Measurements from ENCODE around the gene SBNO1.

Gene SBNO1

DNA sequence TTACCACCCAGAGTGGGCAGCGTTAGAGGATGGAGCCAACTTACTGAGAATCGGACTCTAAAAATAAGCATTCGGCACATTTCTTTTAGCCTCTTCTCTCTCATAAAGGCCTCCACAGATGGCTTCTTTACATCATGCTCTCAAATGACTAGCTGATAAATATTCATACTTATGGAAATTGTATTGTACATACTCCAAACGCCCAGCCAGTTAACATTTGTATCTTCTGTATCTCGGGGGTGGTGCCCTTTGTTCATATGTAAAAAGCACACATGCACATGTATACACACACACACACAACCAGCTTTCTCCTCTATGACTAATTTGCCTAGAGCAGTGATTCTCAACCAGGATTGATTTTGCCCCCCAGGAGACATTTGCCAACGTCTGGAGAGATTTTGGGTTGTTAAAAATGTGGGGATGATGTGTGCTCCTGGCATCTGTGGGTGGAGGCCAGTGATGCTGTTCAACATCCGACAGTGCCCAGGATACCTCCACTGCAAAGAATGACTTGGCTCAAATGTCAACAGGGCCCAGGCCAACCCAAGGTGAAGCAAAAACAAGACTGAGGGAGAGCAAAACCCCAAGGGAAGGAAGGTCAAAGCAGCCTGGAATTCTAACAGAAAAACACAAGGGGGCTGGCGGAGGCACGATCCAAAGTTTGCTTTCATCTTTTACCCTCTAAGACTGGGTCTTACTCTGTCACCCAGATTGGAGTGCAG lies 77.8 kb downstream of the SBNO1 start:
- in situ Hi-C loops (cut with HindIII; ENCODE audit: low pct_ligation_motif_present, low pct_unique_long_range_greater_than_20kb, low sequenced_read_pairs) = no loop called here
- no peak for DNase-seq

DNA sequence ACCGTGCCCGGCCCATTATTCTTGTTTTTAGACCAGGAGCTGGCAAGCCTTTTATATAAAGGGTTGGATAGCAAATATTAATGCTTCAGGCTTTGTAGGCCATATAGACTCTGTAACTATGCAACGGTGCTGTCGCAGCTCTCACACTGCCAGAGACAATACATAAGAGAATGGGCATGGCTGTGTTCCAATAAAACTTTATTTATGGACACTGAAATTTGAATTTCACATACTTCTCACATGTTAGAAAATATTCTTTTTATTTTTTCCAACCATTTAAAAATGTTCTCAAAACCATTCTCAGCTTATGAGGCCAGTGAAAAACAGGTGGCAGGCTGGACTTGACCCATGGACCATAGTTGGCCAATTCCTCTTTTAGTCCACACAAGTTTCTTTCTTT lies 80.0 kb downstream of the SBNO1 start:
- no peak for DNase-seq
- in situ Hi-C loops (cut with HindIII; ENCODE audit: low pct_ligation_motif_present, low pct_unique_long_range_greater_than_20kb, low sequenced_read_pairs) = no loop called here

- in situ Hi-C loops (cut with HindIII; ENCODE audit: low pct_ligation_motif_present, low pct_unique_long_range_greater_than_20kb, low sequenced_read_pairs) = no loop called here
- DNase-seq = no peak
Observed at GRCh38 chr12:123283461-123283860, 81.2 kb downstream of the SBNO1 start.

DNA sequence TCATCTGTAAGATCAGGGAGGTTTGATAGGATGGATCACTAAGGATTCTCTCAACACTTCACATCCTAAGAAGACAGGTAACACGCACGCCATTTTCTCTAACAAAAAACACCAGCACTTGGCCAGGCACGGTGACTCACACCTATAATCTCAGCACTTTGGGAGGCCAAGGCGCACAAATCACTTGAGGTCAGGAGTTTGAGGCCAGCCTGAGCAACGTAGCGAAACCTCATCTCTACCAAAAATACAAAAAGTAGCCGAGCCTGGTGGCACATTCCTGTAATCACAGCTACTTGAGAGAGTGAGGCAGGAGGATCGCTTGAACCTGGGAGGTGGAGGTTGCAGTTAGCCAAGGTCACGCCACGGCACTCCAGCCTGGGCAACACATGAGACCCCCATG lies 82.5 kb downstream of the SBNO1 start:
- in situ Hi-C loops (cut with HindIII; ENCODE audit: low pct_ligation_motif_present, low pct_unique_long_range_greater_than_20kb, low sequenced_read_pairs) = no loop called here

GRCh38 chr12:123280971-123281370 lies 83.7 kb downstream of the SBNO1 start:
- no peak for DNase-seq
- in situ Hi-C loops (cut with HindIII; ENCODE audit: low pct_ligation_motif_present, low pct_unique_long_range_greater_than_20kb, low sequenced_read_pairs) = no loop called here

More for the DNA sequence above, 82.5 kb downstream of the SBNO1 start:
- DNase-seq = no peak

DNA sequence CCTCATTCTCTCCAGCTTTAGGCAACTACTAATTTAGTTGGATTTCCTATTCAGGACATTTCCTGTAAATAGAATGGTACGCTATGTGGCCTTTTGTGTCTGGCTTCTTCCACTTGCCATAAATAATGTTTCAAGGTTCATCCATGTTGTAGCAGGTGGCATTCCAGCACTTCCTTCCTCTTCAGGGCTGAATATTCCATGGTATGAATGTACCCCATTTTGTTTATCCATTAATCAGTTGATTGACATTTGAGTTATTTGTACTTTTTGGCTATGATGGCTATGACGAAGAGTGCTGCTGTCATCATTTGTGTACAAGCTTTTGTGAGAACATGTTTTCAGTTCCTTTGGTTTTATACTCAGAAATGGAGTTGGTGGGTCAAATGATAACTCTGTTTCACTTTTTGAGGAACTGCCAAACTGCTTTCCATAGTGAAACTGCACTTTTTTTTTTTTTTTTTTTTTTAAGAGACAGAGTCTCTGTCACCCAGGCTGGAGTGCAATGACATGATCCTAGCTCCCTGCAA lies 86.5 kb downstream of the SBNO1 start:
- no peak for DNase-seq
- in situ Hi-C loops (cut with HindIII; ENCODE audit: low pct_ligation_motif_present, low pct_unique_long_range_greater_than_20kb, low sequenced_read_pairs) = no loop called here

- no peak for DNase-seq
- in situ Hi-C loops (cut with HindIII; ENCODE audit: low pct_ligation_motif_present, low pct_unique_long_range_greater_than_20kb, low sequenced_read_pairs) = no loop called here
Observed at GRCh38 chr12:123273166-123273565, 91.5 kb downstream of the SBNO1 start.

DNA sequence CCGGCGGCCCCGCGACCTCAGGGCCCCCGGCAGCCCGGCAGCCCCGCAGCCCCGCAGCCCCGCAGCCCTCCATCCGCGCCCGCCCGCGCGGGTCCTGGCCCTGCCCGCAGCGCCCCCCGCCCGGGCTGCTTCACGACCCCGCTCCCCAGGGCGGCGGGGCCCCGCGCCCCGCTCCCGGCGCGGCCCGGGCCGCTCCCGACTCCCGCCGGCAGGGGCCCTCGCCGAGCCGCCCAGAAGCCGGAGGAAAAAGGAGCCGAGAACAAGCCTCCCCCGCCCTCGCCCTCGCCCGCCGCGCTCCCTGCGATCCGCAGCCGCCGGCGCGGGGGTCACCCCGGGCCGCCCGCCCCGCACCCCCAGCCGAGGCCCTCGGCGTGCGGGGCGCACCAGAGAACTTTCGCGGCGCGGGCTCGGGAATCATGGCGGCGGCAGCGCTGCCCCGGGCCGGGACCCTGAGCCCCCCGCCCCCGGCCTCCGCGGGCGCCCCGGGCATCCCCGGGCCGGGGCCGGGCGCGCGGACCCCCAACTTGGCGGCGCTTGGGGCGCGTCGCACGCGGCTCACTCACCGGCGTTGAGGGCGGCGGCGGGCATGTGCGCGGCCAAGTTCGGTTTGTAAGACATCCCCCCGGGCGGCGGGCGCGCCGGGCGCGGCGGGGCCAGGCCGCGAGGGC lies 93.5 kb downstream of the SBNO1 start:
- in situ Hi-C loops (cut with HindIII; ENCODE audit: low pct_ligation_motif_present, low pct_unique_long_range_greater_than_20kb, low sequenced_read_pairs) = no loop called here
- peak; percentile 78 for DNase-seq

DNA sequence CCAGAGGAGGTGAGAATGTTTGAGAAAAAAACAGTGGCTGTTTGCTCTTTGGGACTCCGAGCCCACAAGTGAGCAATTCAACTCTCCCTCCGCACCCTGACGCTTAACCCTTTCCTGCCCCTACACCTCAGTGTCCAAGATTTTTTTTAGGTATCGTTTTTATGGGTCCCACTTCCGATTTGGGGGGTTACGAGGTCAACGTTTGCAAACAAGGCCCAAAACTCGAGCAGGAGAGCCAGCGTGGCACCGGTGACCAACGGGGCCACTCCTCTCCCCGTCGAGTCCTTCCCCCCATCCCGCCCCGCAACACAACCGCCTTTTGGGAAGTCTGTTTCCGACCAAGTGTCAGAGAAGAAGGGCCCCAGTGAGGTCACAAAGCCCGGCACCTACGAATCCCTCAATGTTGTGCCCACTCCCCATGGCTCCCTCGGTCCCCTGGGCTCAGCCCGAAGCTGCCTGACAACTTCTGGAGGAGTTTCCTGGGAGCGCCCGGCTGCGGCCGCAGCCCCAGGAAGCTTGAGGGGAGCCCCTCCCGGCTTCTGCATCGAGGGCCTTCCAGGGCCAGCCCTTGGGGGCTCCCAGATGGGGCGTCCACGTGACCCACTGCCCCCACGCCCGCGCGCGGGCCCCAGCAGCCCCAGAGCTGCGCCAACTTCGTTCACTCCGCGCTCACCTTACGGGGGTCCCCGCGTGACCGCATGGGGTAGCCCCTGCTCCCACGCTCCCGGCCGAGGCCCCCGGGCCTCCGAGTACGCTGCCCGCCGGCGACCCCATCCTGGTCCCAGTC lies 94.2 kb downstream of the SBNO1 start:
- in situ Hi-C loops (cut with HindIII; ENCODE audit: low pct_ligation_motif_present, low pct_unique_long_range_greater_than_20kb, low sequenced_read_pairs) = no loop called here
- DNase-seq = no peak

GRCh38 chr12:123269896-123270213 lies 94.8 kb downstream of the SBNO1 start:
- no peak for DNase-seq
- in situ Hi-C loops (cut with HindIII; ENCODE audit: low pct_ligation_motif_present, low pct_unique_long_range_greater_than_20kb, low sequenced_read_pairs) = no loop called here

DNA sequence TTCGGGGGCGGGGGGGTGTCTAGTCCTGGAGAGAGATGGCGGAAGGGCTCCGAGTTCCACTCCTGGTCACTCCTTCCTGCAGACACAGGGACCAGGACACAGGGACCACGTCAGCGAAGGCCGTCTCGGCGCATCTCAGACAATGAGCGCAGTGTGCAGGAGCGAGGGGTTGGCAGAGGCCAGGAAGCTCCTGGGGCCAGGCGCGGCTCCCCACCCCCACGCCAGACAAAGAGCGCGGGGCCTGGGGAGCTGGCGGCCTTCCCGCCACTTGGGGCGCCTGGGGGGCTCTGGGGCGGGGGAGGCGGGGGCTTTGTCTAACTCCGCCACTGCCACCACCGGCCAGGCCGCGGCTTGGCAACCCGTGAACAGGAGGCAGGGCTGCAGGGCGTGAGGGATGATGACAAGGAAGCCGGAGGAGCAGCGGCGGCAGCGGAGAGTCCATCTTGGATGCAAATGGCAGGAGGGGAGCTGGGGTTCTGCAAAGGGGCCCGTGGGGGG lies 95.2 kb downstream of the SBNO1 start:
- in situ Hi-C loops (cut with HindIII; ENCODE audit: low pct_ligation_motif_present, low pct_unique_long_range_greater_than_20kb, low sequenced_read_pairs) = no loop called here
- DNase-seq = no peak

DNA sequence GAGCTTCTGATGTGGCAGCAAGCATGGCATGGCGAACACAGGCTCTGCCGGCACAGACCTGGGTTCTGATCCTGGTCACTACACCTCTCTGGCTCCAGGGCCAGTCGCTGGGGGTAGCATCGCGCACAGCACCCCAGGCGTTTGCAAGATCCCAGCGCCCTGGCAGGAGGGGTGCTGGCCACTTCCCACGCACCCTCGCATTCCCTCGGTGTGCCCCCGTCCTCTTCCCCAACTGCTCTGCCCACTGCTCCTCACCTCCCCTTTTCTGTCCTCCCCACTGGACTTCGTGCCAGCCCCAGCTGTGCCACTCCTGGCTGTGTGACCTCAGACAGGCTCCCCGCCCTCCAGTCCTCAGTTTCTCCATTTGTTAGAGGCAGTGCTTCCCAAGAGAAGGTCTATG lies 95.8 kb downstream of the SBNO1 start:
- DNase-seq = no peak
- in situ Hi-C loops (cut with HindIII; ENCODE audit: low pct_ligation_motif_present, low pct_unique_long_range_greater_than_20kb, low sequenced_read_pairs) = no loop called here

GRCh38 chr12:123267991-123268843 lies 96.4 kb downstream of the SBNO1 start:
- DNase-seq = no peak

GRCh38 chr12:123267335-123267920 lies 97.2 kb downstream of the SBNO1 start:
- no peak for DNase-seq
- in situ Hi-C loops (cut with HindIII; ENCODE audit: low pct_ligation_motif_present, low pct_unique_long_range_greater_than_20kb, low sequenced_read_pairs) = no loop called here

More at GRCh38 chr12:123267991-123268843, 96.4 kb downstream of the SBNO1 start:
- in situ Hi-C loops (cut with HindIII; ENCODE audit: low pct_ligation_motif_present, low pct_unique_long_range_greater_than_20kb, low sequenced_read_pairs) = no loop called here

DNA sequence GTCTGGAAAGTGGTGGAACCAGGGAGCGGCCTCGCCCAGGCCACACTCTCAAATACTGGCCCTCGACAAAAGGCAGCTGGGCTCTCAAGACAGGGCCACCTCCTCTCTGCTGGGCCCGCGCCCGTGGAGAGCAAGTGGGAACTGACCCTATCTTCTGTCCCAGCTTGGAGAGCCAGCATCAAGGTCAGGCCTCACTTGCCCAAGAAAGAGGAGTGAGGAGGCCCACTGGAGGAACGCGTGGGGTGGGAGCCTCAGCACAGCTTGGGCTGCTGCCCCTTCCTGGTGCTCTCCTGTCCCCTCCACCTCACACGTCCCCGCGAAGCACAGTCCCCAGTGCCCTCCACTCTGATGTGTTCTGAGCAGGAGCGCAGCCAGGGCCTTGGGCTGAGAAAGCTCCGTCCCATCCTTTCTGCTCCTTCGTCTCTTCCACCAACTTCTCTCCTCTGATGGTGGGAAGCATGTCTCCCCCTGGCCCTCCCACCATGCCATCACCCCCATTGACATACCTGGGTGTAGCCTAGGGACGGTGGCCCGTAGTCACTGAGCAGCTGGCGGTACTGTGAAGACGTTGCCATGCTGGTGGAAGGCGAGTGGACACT lies 97.9 kb downstream of the SBNO1 start:
- in situ Hi-C loops (cut with HindIII; ENCODE audit: low pct_ligation_motif_present, low pct_unique_long_range_greater_than_20kb, low sequenced_read_pairs) = no loop called here
- no peak for DNase-seq

GRCh38 chr12:123265851-123266678 lies 98.6 kb downstream of the SBNO1 start:
- DNase-seq = no peak
- in situ Hi-C loops (cut with HindIII; ENCODE audit: low pct_ligation_motif_present, low pct_unique_long_range_greater_than_20kb, low sequenced_read_pairs) = no loop called here

- no peak for DNase-seq
Observed at GRCh38 chr12:123264642-123265041, 100.0 kb downstream of the SBNO1 start.

More at GRCh38 chr12:123264642-123265041, 100.0 kb downstream of the SBNO1 start:
- in situ Hi-C loops (cut with HindIII; ENCODE audit: low pct_ligation_motif_present, low pct_unique_long_range_greater_than_20kb, low sequenced_read_pairs) = no loop called here
